ENCODE data around the gene TWF1. TPM values are rescaled to one million over a fixed set of nuclear protein-coding genes. Genes with fewer than 3 reads are reported as not detected.
A peak's percentile ranks its signal among the peaks of the same experiment; 100 is the strongest.

TWF1 gene
- polyA plus RNA-seq, 3 donors, result 9.9 to 20.7 (median 13.7) TPM

DNA sequence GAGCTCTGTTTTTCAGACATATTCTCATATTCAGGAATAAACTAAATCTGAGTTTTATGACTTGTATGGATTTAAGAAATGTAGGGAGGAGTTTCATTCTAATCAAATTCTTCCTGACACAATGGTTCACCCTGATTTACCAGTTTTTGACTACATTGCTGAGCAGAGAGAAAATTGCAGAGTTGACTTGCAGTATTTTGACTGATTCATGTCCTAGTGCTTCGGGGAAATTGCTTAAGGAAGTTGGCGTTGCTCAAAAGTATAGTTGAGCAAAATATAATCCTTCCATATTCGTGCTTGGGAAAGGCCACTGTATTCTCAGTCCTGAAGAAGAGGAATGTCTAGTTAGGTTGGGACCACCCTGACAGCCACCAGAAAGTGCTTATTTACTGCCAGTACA, 1.3 kb upstream of the TWF1 start:
- peaks cover 8 to 14% (median 8%) of the 10 kb centered on the region in 3 donors for H3K27me3 Mint-ChIP-seq (ENCODE audit: low read depth in 3 of 3)
- peak overlapping the region in 6 of 7 donors; percentile 99 to 100 (median 100) for H3K27ac Mint-ChIP-seq
- intact Hi-C loops (cut with micrococcal nuclease), result loop anchor here in 1 of 2 donors (5.0 kb wide), 1 partner anchor 50 kb away; the partner anchor contains the start of genes IRAK4 and PUS7L
- Histone ChIP-seq H3K9me3 (replicated peaks in 1 of 2; ENCODE audit: control insufficient read depth in 1 of 2, insufficient read depth in 1 of 2, low read length in 2 of 2) (no peaks in the 10 kb centered on the region), H3K79me2 (ENCODE audit: insufficient read depth, low read length) (peaks cover 37% of the 10 kb centered on the region), H4K20me1 (ENCODE audit: insufficient read depth, low read length) (peaks cover 16% of the 10 kb centered on the region), H3K27me3 (ENCODE audit: control insufficient read depth in 2 of 2, insufficient read depth in 2 of 2, low read length in 2 of 2) (peaks cover 6 to 8% of the 10 kb centered on the region in 2 donors), H3K9ac (ENCODE audit: insufficient read depth, low read length, poor library complexity, severe bottlenecking) (no peak overlapping the region), H3K4me2 (replicated peaks; ENCODE audit: extremely low read depth, low read length, poor library complexity, severe bottlenecking) (peak overlapping the region; percentile 81), H3K4me1 (ENCODE audit: control insufficient read depth in 1 of 2, insufficient read depth in 2 of 2, low read length in 2 of 2) (peaks cover 19 to 38% of the 10 kb centered on the region in 2 donors), H3K27ac (ENCODE audit: low read depth in 1 of 2, low read length in 2 of 2) (peak overlapping the region in 1 of 2 donors; percentile 97), H3K36me3 (replicated peaks in 1 of 2; ENCODE audit: control insufficient read depth in 1 of 2, insufficient read depth in 2 of 2, low read length in 2 of 2) (peaks cover 11 to 12% of the 10 kb centered on the region in 2 donors), H3K4me3 (replicated peaks in 1 of 3; ENCODE audit: low read depth in 2 of 3, low read length in 3 of 3) (peak overlapping the region in 1 of 3 experiments; percentile 84), H2AFZ (ENCODE audit: insufficient read depth, low read depth, low read length, poor library complexity, severe bottlenecking) (peak overlapping the region; percentile 92)
- H3K4me1 Mint-ChIP-seq, result peaks cover 29% of the 10 kb centered on the region
- peaks cover 0 to 3% (median 0%) of the 10 kb centered on the region in 7 donors for H3K9me3 Mint-ChIP-seq
- H3K4me3 Mint-ChIP-seq, result peak overlapping the region in 1 of 2 donors; percentile 51
- no peak for TF ChIP-seq CTCF (IDR thresholded peaks at IDR 0.05)
- peak; percentile 13 to 42 (median 36) for DNase-seq
- H3K36me3 Mint-ChIP-seq, result peaks cover 5 to 9% of the 10 kb centered on the region in 2 donors
- WGBS (ENCODE audit: insufficient coverage), result 0% methylated on average over 2 of the region's 3 CpGs

- Histone ChIP-seq H3K4me3 (replicated peaks in 1 of 3; ENCODE audit: low read depth in 2 of 3, low read length in 3 of 3) (peak overlapping the region; percentile 73 to 91 (median 84)), H3K9me3 (replicated peaks in 1 of 2; ENCODE audit: control insufficient read depth in 1 of 2, insufficient read depth in 1 of 2, low read length in 2 of 2) (no peaks in the 10 kb centered on the region), H3K4me1 (ENCODE audit: control insufficient read depth in 1 of 2, insufficient read depth in 2 of 2, low read length in 2 of 2) (peaks cover 19 to 38% of the 10 kb centered on the region in 2 donors), H3K27ac (ENCODE audit: low read depth in 1 of 2, low read length in 2 of 2) (peak overlapping the region; percentile 94 to 97), H3K36me3 (replicated peaks in 1 of 2; ENCODE audit: control insufficient read depth in 1 of 2, insufficient read depth in 2 of 2, low read length in 2 of 2) (peaks cover 17 to 19% of the 10 kb centered on the region in 2 donors), H3K9ac (ENCODE audit: insufficient read depth, low read length, poor library complexity, severe bottlenecking) (peak overlapping the region; percentile 94), H2AFZ (ENCODE audit: insufficient read depth, low read depth, low read length, poor library complexity, severe bottlenecking) (peak overlapping the region; percentile 92), H4K20me1 (ENCODE audit: insufficient read depth, low read length) (peaks cover 16% of the 10 kb centered on the region), H3K79me2 (ENCODE audit: insufficient read depth, low read length) (peaks cover 41% of the 10 kb centered on the region), H3K27me3 (ENCODE audit: control insufficient read depth in 2 of 2, insufficient read depth in 2 of 2, low read length in 2 of 2) (peaks cover 6 to 8% of the 10 kb centered on the region in 2 donors), H3K4me2 (replicated peaks; ENCODE audit: extremely low read depth, low read length, poor library complexity, severe bottlenecking) (peak overlapping the region; percentile 81)
- WGBS (ENCODE audit: insufficient coverage), result no CpG with 5 or more reads among the region's 3 CpGs
- peak overlapping the region; percentile 99 to 100 (median 100) for H3K27ac Mint-ChIP-seq
- peaks cover 0 to 3% (median 0%) of the 10 kb centered on the region in 7 donors for H3K9me3 Mint-ChIP-seq
- peaks cover 6 to 10% (median 8%) of the 10 kb centered on the region in 3 donors for H3K27me3 Mint-ChIP-seq (ENCODE audit: low read depth in 3 of 3)
- peak overlapping the region; percentile 99 to 100 for H3K4me3 Mint-ChIP-seq
- intact Hi-C loops (cut with micrococcal nuclease), result loop anchor here in 1 of 2 donors (5.0 kb wide), 1 partner anchor 49 kb away; the partner anchor contains the start of genes IRAK4 and PUS7L
- H3K36me3 Mint-ChIP-seq, result peaks cover 9 to 13% of the 10 kb centered on the region in 2 donors
- H3K4me1 Mint-ChIP-seq, result peaks cover 29% of the 10 kb centered on the region
- no peak for DNase-seq
- TF ChIP-seq CTCF (IDR thresholded peaks at IDR 0.05), result no peak
These were observed 588 bp upstream of the TWF1 start for GRCh38 chr12:43806737-43807072.

All from CD14-positive monocyte (primary cell).